NCI-H2171 (cell line): ENCODE measurements around the gene SHF.

Experiments
- DNase-seq: peaks from one replicate; lab custom pipeline; 2025; lab: John Stamatoyannopoulos, UW

SHF gene

GRCh38 chr15:45199136-45199810, 11.5 kb upstream of the SHF start:
- DNase-seq: peak; percentile 77

- DNase-seq: peak; percentile 77
Observed at GRCh38 chr15:45198337-45199135, 10.8 kb upstream of the SHF start.

GRCh38 chr15:45197512-45197911, 9.7 kb upstream of the SHF start:
- DNase-seq: no peak

- DNase-seq: no peak
Observed at GRCh38 chr15:45187578-45187893, 230 bp downstream of the SHF start.

GRCh38 chr15:45186771-45187577, 792 bp downstream of the SHF start:
- no peak for DNase-seq

GRCh38 chr15:45185903-45186770, 1.6 kb downstream of the SHF start:
- DNase-seq: no peak

GRCh38 chr15:45185069-45185779, 2.5 kb downstream of the SHF start:
- no peak for DNase-seq

GRCh38 chr15:45184562-45185041, 3.2 kb downstream of the SHF start:
- DNase-seq: peak; percentile 28

- no peak for DNase-seq
Observed at GRCh38 chr15:45183511-45183910, 4.3 kb downstream of the SHF start.

- no peak for DNase-seq
Observed at GRCh38 chr15:45182996-45183395, 4.8 kb downstream of the SHF start.

GRCh38 chr15:45181491-45182285, 6.1 kb downstream of the SHF start:
- peak; percentile 89 for DNase-seq

GRCh38 chr15:45180648-45181436, 6.9 kb downstream of the SHF start:
- DNase-seq: no peak

- DNase-seq: no peak
Observed at GRCh38 chr15:45180201-45180600, 7.6 kb downstream of the SHF start.

- DNase-seq: no peak
Observed at GRCh38 chr15:45179221-45179985, 8.4 kb downstream of the SHF start.

- no peak for DNase-seq
Observed at GRCh38 chr15:45177285-45177684, 10.5 kb downstream of the SHF start.

GRCh38 chr15:45174577-45174976, 13.2 kb downstream of the SHF start:
- no peak for DNase-seq

- DNase-seq: peak; percentile 75
Observed at GRCh38 chr15:45174069-45174468, 13.7 kb downstream of the SHF start.

GRCh38 chr15:45171912-45172311, 15.9 kb downstream of the SHF start:
- no peak for DNase-seq
